OCI-LY3 (cell line): ENCODE results near the gene RPP38.

ENCODE experiments used
- CTCF ChIP-seq: fragments of 200-600, 300-600 bp; sonication (generic); IDR thresholded peaks from 2 replicates; pipeline ENCODE4 v1.5.1; 2014; ENCODE audit warnings: antibody characterized with exemption, low read length, low read depth
- EZH2phosphoT487 ChIP-seq: fragments of 200-600 bp; shearing (Covaris generic); IDR thresholded peaks from 2 replicates; pipeline ENCODE4 v1.6.1; 2018; ENCODE audit warnings: antibody characterized with exemption, mixed run types, low read depth

GRCh38 chr10:15118615-15119014 lies 21.5 kb downstream of the RPP38 start:
- no peak for TF ChIP-seq CTCF
- TF ChIP-seq EZH2phosphoT487 = no peak
